GM12864 (cell line): ENCODE measurements around the gene ZNF429.
"Not testable (repeated sequence)": the region's sequence is repeated elsewhere in the genome, so short reads cannot be mapped to it uniquely, and the experiment has no call there.

Source experiments
- DNase-seq: peaks from one replicate; pipeline ENCODE4 v3.0.0-alpha.2; 2011; ENCODE audit warnings: low read depth
- H3K4me3 ChIP-seq: 2 replicates; pipeline ENCODE4 v1.5.1; 2011; ENCODE audit warnings: mild to moderate bottlenecking, low read depth, low read length, control low read depth
- CTCF ChIP-seq: IDR thresholded peaks from 2 replicates; pipeline ENCODE4 v1.5.1; 2011; ENCODE audit warnings: low read depth, mild to moderate bottlenecking, moderate library complexity, low read length, control low read depth, inconsistent platforms; ENCODE audit errors: missing control alignments

Gene ZNF429

GRCh38 chr19:21593008-21593481 lies 87.6 kb downstream of the ZNF429 start:
- DNase-seq: no peak
- no peak overlapping the region for H3K4me3 ChIP-seq
- no peak for TF ChIP-seq CTCF

- DNase-seq: no peak
- TF ChIP-seq CTCF: no peak
- no peak overlapping the region for H3K4me3 ChIP-seq
These were observed 88.1 kb downstream of the ZNF429 start for GRCh38 chr19:21593502-21593901.

- no peak for TF ChIP-seq CTCF
- no peak for DNase-seq
- H3K4me3 ChIP-seq: no peak overlapping the region
These were observed 88.8 kb downstream of the ZNF429 start for GRCh38 chr19:21593934-21594820.

GRCh38 chr19:21595185-21595584 lies 89.8 kb downstream of the ZNF429 start:
- H3K4me3 ChIP-seq: no peak overlapping the region
- DNase-seq: no peak
- no peak for TF ChIP-seq CTCF

- H3K4me3 ChIP-seq: no peak overlapping the region
- DNase-seq: no peak
- no peak for TF ChIP-seq CTCF
These were observed 96.8 kb downstream of the ZNF429 start for GRCh38 chr19:21602082-21602658.

GRCh38 chr19:21602659-21603430 lies 97.4 kb downstream of the ZNF429 start:
- not testable (repeated sequence) for H3K4me3 ChIP-seq, DNase-seq
